CD14-positive monocyte (primary cell): ENCODE measurements around the gene SEC16A. TPM values are rescaled to one million over a fixed set of nuclear protein-coding genes. Genes with fewer than 3 reads are reported as not detected.
A peak's percentile ranks its signal among the peaks of the same experiment; 100 is the strongest.

Experiments
- DNase-seq, 3 donors: peaks; one replicate each; pipeline ENCODE4 v3.0.0-alpha.2; 2011 to 2022
- H2AFZ ChIP-seq: 2 replicates; pipeline ENCODE4 v1.6.0; 2012; ENCODE audit warnings: mild to moderate bottlenecking, low read depth, low read length, inconsistent platforms; ENCODE audit not compliant: insufficient read depth, poor library complexity, severe bottlenecking
- H3K27ac ChIP-seq, 2 donors: 1 replicate in 1 of 2; 2 replicates in 1 of 2; pipeline ENCODE4 v1.5.1; 2012 to 2013; ENCODE audit warnings: low read length in 2 of 2, control low read depth in 1 of 2, inconsistent platforms in 1 of 2, low read depth in 1 of 2, mild to moderate bottlenecking in 1 of 2
- H3K27me3 ChIP-seq, 2 donors: one replicate each; pipeline versions ENCODE4 v1.6.0 to v1.6.1; 2011 to 2013; ENCODE audit warnings: low read length in 2 of 2; ENCODE audit not compliant: control insufficient read depth in 2 of 2, insufficient read depth in 2 of 2
- H3K36me3 ChIP-seq, 2 donors: replicated peaks in 1 of 2; 1 replicate in 1 of 2; 2 replicates in 1 of 2; pipeline versions ENCODE4 v1.5.1 to v1.6.1; 2012 to 2013; ENCODE audit warnings: low read length in 2 of 2, control low read depth in 1 of 2, inconsistent platforms in 1 of 2, mild to moderate bottlenecking in 1 of 2; ENCODE audit not compliant: insufficient read depth in 2 of 2, control insufficient read depth in 1 of 2
- H3K4me1 ChIP-seq, 2 donors: 1 replicate in 1 of 2; 2 replicates in 1 of 2; pipeline versions ENCODE4 v1.5.1 to v1.6.1; 2012 to 2013; ENCODE audit warnings: low read length in 2 of 2, control low read depth in 1 of 2, inconsistent platforms in 1 of 2, mild to moderate bottlenecking in 1 of 2, moderate library complexity in 1 of 2; ENCODE audit not compliant: insufficient read depth in 2 of 2, control insufficient read depth in 1 of 2
- H3K4me2 ChIP-seq: replicated peaks from 2 replicates; pipeline ENCODE3; 2012; ENCODE audit warnings: low read length, moderate library complexity, mild to moderate bottlenecking; ENCODE audit not compliant: poor library complexity, severe bottlenecking; ENCODE audit errors: extremely low read depth
- H3K4me3 ChIP-seq, 3 experiments: fragments of 200-600 bp in 1 of 3; sonication (generic) in 1 of 3; replicated peaks in 1 of 3; 1 replicate in 2 of 3; 2 replicates in 1 of 3; pipeline ENCODE4 v1.5.1; 2011 to 2013; ENCODE audit warnings: low read length in 3 of 3, mild to moderate bottlenecking in 3 of 3, control low read depth in 2 of 3, low read depth in 2 of 3, inconsistent platforms in 1 of 3, moderate library complexity in 1 of 3
- H3K79me2 ChIP-seq: 2 replicates; pipeline ENCODE4 v1.6.0; 2012; ENCODE audit warnings: mild to moderate bottlenecking, control low read depth, inconsistent platforms, low read length, moderate library complexity; ENCODE audit not compliant: insufficient read depth
- H3K9ac ChIP-seq: 2 replicates; pipeline ENCODE4 v1.6.0; 2017; ENCODE audit warnings: low read length, mild to moderate bottlenecking; ENCODE audit not compliant: insufficient read depth, poor library complexity, severe bottlenecking
- H3K9me3 ChIP-seq, 2 donors: replicated peaks in 1 of 2; 1 replicate in 1 of 2; 2 replicates in 1 of 2; pipeline versions ENCODE4 v1.5.1 to v1.6.1; 2012 to 2013; ENCODE audit warnings: low read length in 2 of 2, control low read depth in 1 of 2; ENCODE audit not compliant: control insufficient read depth in 1 of 2, insufficient read depth in 1 of 2
- H4K20me1 ChIP-seq: 2 replicates; pipeline ENCODE4 v1.6.0; 2012; ENCODE audit warnings: mild to moderate bottlenecking, low read length, control low read depth, moderate library complexity; ENCODE audit not compliant: insufficient read depth
- H3K27ac Mint-ChIP-seq, 7 donors: one replicate each; pipeline ENCODE4 v1.8.0; 2020; ENCODE audit warnings: mild to moderate bottlenecking in 7 of 7, mixed read lengths in 7 of 7, moderate library complexity in 6 of 7, inconsistent platforms in 2 of 7
- H3K27me3 Mint-ChIP-seq, 3 donors: one replicate each; pipeline ENCODE4 v1.8.0; 2021 to 2022; ENCODE audit warnings: low read depth in 3 of 3, mild to moderate bottlenecking in 3 of 3, mixed read lengths in 3 of 3, moderate library complexity in 3 of 3, inconsistent platforms in 1 of 3
- H3K36me3 Mint-ChIP-seq, 2 donors: one replicate each; pipeline ENCODE4 v1.8.0; 2020; ENCODE audit warnings: mixed read lengths in 2 of 2, inconsistent platforms in 1 of 2, mild to moderate bottlenecking in 1 of 2
- H3K4me1 Mint-ChIP-seq: one replicate; pipeline ENCODE4 v1.8.0; 2020; ENCODE audit warnings: mild to moderate bottlenecking, mixed read lengths
- H3K4me3 Mint-ChIP-seq, 2 donors: one replicate each; pipeline ENCODE4 v1.8.0; 2020; ENCODE audit warnings: mild to moderate bottlenecking in 2 of 2, mixed read lengths in 2 of 2, moderate library complexity in 1 of 2
- H3K9me3 Mint-ChIP-seq, 7 donors: one replicate each; pipeline ENCODE4 v1.8.0; 2020 to 2022; ENCODE audit warnings: mixed read lengths in 7 of 7, mild to moderate bottlenecking in 6 of 7, moderate library complexity in 6 of 7, inconsistent platforms in 2 of 7
- CTCF ChIP-seq: fragments of 200-600 bp; IDR thresholded peaks from one replicate; pipeline ENCODE4 v1.8.0; 2022; ENCODE audit warnings: antibody characterized with exemption, mild to moderate bottlenecking
- WGBS: methylation state at CpG from one replicate; pipeline ENCODE4 v1.1.5; 2013; ENCODE audit warnings: missing lambda C conversion rate; ENCODE audit not compliant: insufficient coverage; 5-methylcytosine and 5-hydroxymethylcytosine counted together
- intact Hi-C, 2 donors: fragments of 100-400 bp; cut with micrococcal nuclease; formaldehyde crosslinking; loops; one replicate each; pipeline versions ENCODE4 v1.15.0 to v1.15.1; 2023
- polyA plus RNA-seq, 3 donors: library from polyadenylated mRNA; depleted of rRNA in 1 of 3; unstranded in 2 of 3; stranded (reverse) in 1 of 3; fragments of 300-500 nt in 2 of 3; fragments of >200 nt in 1 of 3; fragmentation: Illumina TruSeq in 2 of 3; gene quantifications; 1 replicate in 2 of 3; 2 replicates in 1 of 3; pipeline ENCODE4 v1.2.3, GENCODE V29; 2012 to 2021

Gene SEC16A
- polyA plus RNA-seq, 3 donors = 11.1 to 36.8 (median 19.1) TPM

- Histone ChIP-seq H3K4me2 (no peak overlapping the region), H3K27me3 (no peaks in the 10 kb centered on the region), H3K4me3 (no peak overlapping the region), H3K79me2 (peaks cover 23% of the 10 kb centered on the region), H3K4me1 (peaks cover 30 to 34% of the 10 kb centered on the region in 2 donors), H3K27ac (peak overlapping the region in 1 of 2 donors; percentile 28), H3K9ac (no peak overlapping the region), H2AFZ (no peak overlapping the region), H3K36me3 (peaks cover 56 to 68% of the 10 kb centered on the region in 2 donors), H3K9me3 (no peaks in the 10 kb centered on the region), H4K20me1 (peaks cover 44% of the 10 kb centered on the region)
- intact Hi-C loops = no loop called here
- Mint-ChIP-seq H3K27me3 (peaks cover 0 to 5% (median 0%) of the 10 kb centered on the region in 3 donors), H3K4me1 (peaks cover 21% of the 10 kb centered on the region), H3K27ac (peak overlapping the region in 4 of 7 donors; percentile 27 to 97 (median 60)), H3K4me3 (no peak overlapping the region), H3K9me3 (no peaks in the 10 kb centered on the region), H3K36me3 (peaks cover 46 to 66% of the 10 kb centered on the region in 2 donors)
- 97% methylated on average over 17 of the region's 20 CpGs for WGBS
- TF ChIP-seq CTCF = no peak
- no peak for DNase-seq
Observed at GRCh38 chr9:136520053-136520540, 37.3 kb upstream of the SEC16A start.

GRCh38 chr9:136519263-136520052, 36.6 kb upstream of the SEC16A start:
- peaks cover 46% of the 10 kb centered on the region for H4K20me1 ChIP-seq
- peak overlapping the region in 1 of 2 donors; percentile 28 for H3K27ac ChIP-seq
- no peaks in the 10 kb centered on the region for H3K9me3 Mint-ChIP-seq
- no peak overlapping the region for H2AFZ ChIP-seq
- peaks cover 21% of the 10 kb centered on the region for H3K4me1 Mint-ChIP-seq
- H3K36me3 Mint-ChIP-seq = peaks cover 53 to 67% of the 10 kb centered on the region in 2 donors
- no peaks in the 10 kb centered on the region for H3K27me3 ChIP-seq
- peaks cover 0 to 7% (median 0%) of the 10 kb centered on the region in 3 donors for H3K27me3 Mint-ChIP-seq
- H3K27ac Mint-ChIP-seq = peak overlapping the region in 1 of 7 donors; percentile 15
- peaks cover 63 to 74% of the 10 kb centered on the region in 2 donors for H3K36me3 ChIP-seq
- H3K9me3 ChIP-seq = no peaks in the 10 kb centered on the region
- no peak overlapping the region for H3K9ac ChIP-seq
- H3K4me1 ChIP-seq = peaks cover 30 to 34% of the 10 kb centered on the region in 2 donors
- no peak overlapping the region for H3K4me2 ChIP-seq
- peaks cover 19% of the 10 kb centered on the region for H3K79me2 ChIP-seq
- no peak for DNase-seq
- intact Hi-C loops = no loop called here
- WGBS = 92% methylated on average over 32 of the region's 32 CpGs
- TF ChIP-seq CTCF = no peak
- H3K4me3 Mint-ChIP-seq = no peak overlapping the region
- H3K4me3 ChIP-seq = no peak overlapping the region
